MM.1S (cell line): ENCODE data around the gene TMC3.
A peak's percentile ranks its signal among the peaks of the same experiment; 100 is the strongest.

Experiments
- DNase-seq: peaks from one replicate; pipeline ENCODE4 v3.0.0-alpha.2; 2015
- H2AFZ ChIP-seq: fragments of 300-600 bp; sonication (generic); 2 replicates; pipeline ENCODE4 v1.6.0; 2016; ENCODE audit warnings: antibody characterized with exemption, low read length
- H3F3A ChIP-seq: fragments of 300-600 bp; sonication (generic); 2 replicates; pipeline ENCODE4 v1.6.1; 2016; ENCODE audit warnings: mild to moderate bottlenecking, antibody characterized with exemption, low read length, moderate library complexity, mixed read lengths; ENCODE audit not compliant: insufficient read depth
- H3K27ac ChIP-seq: fragments of 300-600 bp; sonication (generic); 2 replicates; pipeline ENCODE4 v1.5.1; 2016; ENCODE audit warnings: mild to moderate bottlenecking, low read length
- H3K27me3 ChIP-seq: fragments of 300-600 bp; sonication (generic); replicated peaks from 2 replicates; pipeline ENCODE4 v1.6.0; 2016; ENCODE audit warnings: low read length; ENCODE audit not compliant: insufficient read depth
- H3K36me3 ChIP-seq: fragments of 300-600 bp; sonication (generic); replicated peaks from 2 replicates; pipeline ENCODE4 v1.6.1; 2016; ENCODE audit warnings: mild to moderate bottlenecking, low read length, mixed read lengths; ENCODE audit not compliant: insufficient read depth
- H3K4me1 ChIP-seq: fragments of 300-600 bp; sonication (generic); 2 replicates; pipeline ENCODE4 v1.6.1; 2016; ENCODE audit warnings: low read length, mixed read lengths
- H3K4me2 ChIP-seq: fragments of 300-600 bp; sonication (generic); 2 replicates; pipeline ENCODE4 v1.6.0; 2016; ENCODE audit warnings: low read depth, low read length
- H3K4me3 ChIP-seq: fragments of 300-600 bp; sonication (generic); 2 replicates; pipeline ENCODE4 v1.5.1; 2016; ENCODE audit warnings: low read length, mixed read lengths
- H3K79me2 ChIP-seq: fragments of 300-600 bp; sonication (generic); 2 replicates; pipeline ENCODE4 v1.6.1; 2016; ENCODE audit warnings: mixed run types, low read length, mixed read lengths
- H3K9ac ChIP-seq: fragments of 300-600 bp; sonication (generic); 2 replicates; pipeline ENCODE4 v1.6.1; 2016; ENCODE audit warnings: low read length, mixed read lengths
- H3K9me2 ChIP-seq: fragments of 300-600 bp; sonication (generic); replicated peaks from 2 replicates; pipeline ENCODE4 v1.6.1; 2016; ENCODE audit warnings: mild to moderate bottlenecking, low read length, mixed read lengths; ENCODE audit not compliant: insufficient read depth
- H3K9me3 ChIP-seq: fragments of 300-600 bp; sonication (generic); replicated peaks from 2 replicates; pipeline ENCODE4 v1.6.1; 2016; ENCODE audit warnings: mild to moderate bottlenecking, low read length, mixed read lengths; ENCODE audit not compliant: insufficient read depth
- H4K20me1 ChIP-seq: fragments of 300-600 bp; sonication (generic); 2 replicates; pipeline ENCODE4 v1.6.1; 2016; ENCODE audit warnings: mild to moderate bottlenecking, low read length, moderate library complexity, mixed read lengths; ENCODE audit not compliant: insufficient read depth
- CTCF ChIP-seq: fragments of 300-600 bp; sonication (generic); IDR thresholded peaks from 2 replicates; pipeline ENCODE4 v1.5.1; 2016; ENCODE audit warnings: antibody characterized with exemption, low read length, mixed read lengths
- EZH2 ChIP-seq: fragments of 300-600 bp; sonication (generic); optimal IDR thresholded peaks from 2 replicates; pipeline ENCODE3; 2017; ENCODE audit warnings: low read depth, mild to moderate bottlenecking, antibody characterized with exemption, low read length, mixed read lengths
- EZH2phosphoT487 ChIP-seq: fragments of 300-600 bp; sonication (generic); IDR thresholded peaks from 2 replicates; pipeline ENCODE4 v1.6.1; 2018; ENCODE audit warnings: antibody characterized with exemption, low read length

The TMC3 gene

DNA sequence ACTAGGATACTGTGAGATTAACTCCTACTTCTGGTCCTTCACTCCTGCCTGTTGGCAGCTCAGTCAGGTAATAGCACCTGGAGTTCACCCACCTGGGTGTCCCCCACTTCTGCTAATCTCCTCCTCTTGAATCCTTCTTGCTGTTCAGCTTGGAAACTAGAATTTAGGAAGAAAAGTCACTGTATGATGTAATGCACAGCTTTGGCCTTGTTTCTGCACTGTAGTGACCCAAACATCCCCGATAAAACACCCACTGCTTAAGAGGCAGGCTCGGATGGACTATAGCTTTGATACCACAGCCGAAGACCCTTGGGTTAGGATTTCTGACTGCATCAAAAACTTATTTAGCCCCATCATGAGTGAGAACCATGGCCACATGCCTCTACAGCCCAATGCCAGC is 74.9 kb downstream of the TMC3 start:
- Histone ChIP-seq H3K4me1 (peaks cover 69% of the 10 kb centered on the region), H2AFZ (no peak overlapping the region), H3K4me3 (peak overlapping the region; percentile 77), H3K27me3 (no peaks in the 10 kb centered on the region), H3K9ac (peak overlapping the region; percentile 76), H3K79me2 (peaks cover 78% of the 10 kb centered on the region), H3K36me3 (peaks cover 2% of the 10 kb centered on the region; the same call in 1 of the 2 replicates), H3F3A (peaks cover 79% of the 10 kb centered on the region), H3K27ac (peak overlapping the region; percentile 89), H3K9me2 (no peaks in the 10 kb centered on the region), H3K4me2 (peak overlapping the region; percentile 84), H3K9me3 (no peaks in the 10 kb centered on the region), H4K20me1 (no peaks in the 10 kb centered on the region)
- TF ChIP-seq EZH2phosphoT487 (no peak), EZH2 (no peak), CTCF (no peak)
- no peak for DNase-seq

GRCh38 chr15:81298611-81299010 is 75.4 kb downstream of the TMC3 start:
- Histone ChIP-seq H3K79me2 (peaks cover 73% of the 10 kb centered on the region), H3K27me3 (no peaks in the 10 kb centered on the region), H3K9ac (peak overlapping the region; percentile 76), H3K36me3 (peaks cover 2% of the 10 kb centered on the region; the same call in 1 of the 2 replicates), H3K4me3 (peak overlapping the region; percentile 77), H3K4me2 (peak overlapping the region; percentile 84), H4K20me1 (no peaks in the 10 kb centered on the region), H3F3A (peaks cover 82% of the 10 kb centered on the region), H3K9me3 (no peaks in the 10 kb centered on the region), H2AFZ (no peak overlapping the region), H3K9me2 (no peaks in the 10 kb centered on the region), H3K27ac (peak overlapping the region; percentile 89; the same call in 1 of the 2 replicates), H3K4me1 (peaks cover 68% of the 10 kb centered on the region)
- no peak for TF ChIP-seq EZH2
- TF ChIP-seq CTCF, result no peak
- no peak for TF ChIP-seq EZH2phosphoT487
- DNase-seq, result no peak

GRCh38 chr15:81297603-81298575 is 76.1 kb downstream of the TMC3 start:
- peak overlapping the region; percentile 89 for H3K27ac ChIP-seq
- H3K4me3 ChIP-seq, result peak overlapping the region; percentile 77
- H3K9me3 ChIP-seq, result no peaks in the 10 kb centered on the region
- H3K27me3 ChIP-seq, result no peaks in the 10 kb centered on the region
- H2AFZ ChIP-seq, result no peak overlapping the region
- no peak for DNase-seq
- H3K79me2 ChIP-seq, result peaks cover 65% of the 10 kb centered on the region
- H3K9ac ChIP-seq, result peak overlapping the region; percentile 76
- H3K36me3 ChIP-seq, result peaks cover 2% of the 10 kb centered on the region; the same call in 1 of the 2 replicates
- H3F3A ChIP-seq, result peaks cover 89% of the 10 kb centered on the region
- H4K20me1 ChIP-seq, result no peaks in the 10 kb centered on the region
- peak overlapping the region; percentile 84 for H3K4me2 ChIP-seq
- no peaks in the 10 kb centered on the region for H3K9me2 ChIP-seq
- no peak for TF ChIP-seq CTCF
- TF ChIP-seq EZH2, result no peak
- TF ChIP-seq EZH2phosphoT487, result no peak
- peaks cover 68% of the 10 kb centered on the region for H3K4me1 ChIP-seq
